ENCODE data around the gene BMPR1A.
"Not testable (repeated sequence)": the region's sequence is repeated elsewhere in the genome, so short reads cannot be mapped to it uniquely, and the experiment has no call there.

BMPR1A gene

GRCh38 chr10:86943316-86944030 is 187.1 kb downstream of the BMPR1A start:
- no peak for DNase-seq

- no peak for DNase-seq
These were observed 187.6 kb downstream of the BMPR1A start for GRCh38 chr10:86944031-86944419.

- DNase-seq, result no peak
These were observed 188.1 kb downstream of the BMPR1A start for GRCh38 chr10:86944471-86944870.

- no peak for DNase-seq
These were observed 188.5 kb downstream of the BMPR1A start for GRCh38 chr10:86944907-86945306.

- DNase-seq, result peak; percentile 21
These were observed 189.2 kb downstream of the BMPR1A start for GRCh38 chr10:86945361-86946212.

GRCh38 chr10:86946213-86947155 is 190.1 kb downstream of the BMPR1A start:
- DNase-seq, result no peak

- not testable (repeated sequence) for DNase-seq
These were observed 191.4 kb downstream of the BMPR1A start for GRCh38 chr10:86947806-86948205.

- DNase-seq, result no peak
These were observed 193.9 kb downstream of the BMPR1A start for GRCh38 chr10:86950349-86950748.

GRCh38 chr10:86951184-86951761 is 194.9 kb downstream of the BMPR1A start:
- no peak for DNase-seq

- no peak for DNase-seq
These were observed 195.7 kb downstream of the BMPR1A start for GRCh38 chr10:86952106-86952505.

- not testable (repeated sequence) for DNase-seq
These were observed 196.3 kb downstream of the BMPR1A start for GRCh38 chr10:86952697-86953096.

GRCh38 chr10:86953747-86954680 is 197.6 kb downstream of the BMPR1A start:
- no peak for DNase-seq

- no peak for DNase-seq
These were observed 198.5 kb downstream of the BMPR1A start for GRCh38 chr10:86954681-86955500.

- DNase-seq, result no peak
These were observed 199.2 kb downstream of the BMPR1A start for GRCh38 chr10:86955501-86956194.

GRCh38 chr10:86956195-86956847 is 199.9 kb downstream of the BMPR1A start:
- DNase-seq, result no peak

- no peak for DNase-seq
These were observed 200.5 kb downstream of the BMPR1A start for GRCh38 chr10:86956848-86957448.

- DNase-seq, result no peak
These were observed 201.2 kb downstream of the BMPR1A start, which contains the start of gene MMRN2 for GRCh38 chr10:86957471-86958115. TSS of gene MMRN2 (minus strand) at chr10:86957615. CDS start at chr10:86957541, 74 bp downstream.

Data from HCEC 1CT (cell line).